ENCODE measurements around the gene RPAIN. TPM values are rescaled to one million over a fixed set of nuclear protein-coding genes. Genes with fewer than 3 reads are reported as not detected.

Gene RPAIN
- total and polyA plus RNA-seq, 2 of the 8 experiments (the other 6 are each of a cell fraction or from before 2014, with no cell fraction given) = 54.5 to 57.7 TPM

DNA sequence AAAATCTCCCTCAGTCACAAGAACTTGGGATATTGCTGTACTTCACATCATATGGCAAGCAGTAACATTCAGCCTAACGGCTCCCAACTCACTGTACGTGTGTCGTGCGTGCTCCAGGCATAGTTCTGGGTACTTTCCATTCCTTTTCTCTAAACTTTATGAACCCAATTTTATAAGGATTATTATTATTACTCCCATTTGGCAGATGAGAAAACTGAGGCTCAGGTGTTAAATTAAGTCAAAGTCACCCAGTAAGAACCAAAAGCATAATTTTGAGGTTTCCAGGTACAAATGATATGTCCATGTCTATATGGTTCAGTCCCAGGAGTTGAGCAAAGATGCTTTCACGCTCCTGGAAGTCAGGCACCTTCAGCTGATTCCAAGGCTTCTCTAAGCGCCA lies 23.7 kb downstream of the RPAIN start:
- Histone ChIP-seq H3K27me3 (replicated peaks in 1 of 4; ENCODE audit: control insufficient read depth in 3 of 4, extremely low read depth in 1 of 4, insufficient read depth in 3 of 4, low read length in 3 of 4) (no peaks in the 10 kb centered on the region), H3K9ac (replicated peaks in 1 of 4; ENCODE audit: extremely low read depth in 1 of 4, low read depth in 3 of 4, low read length in 3 of 4) (no peak overlapping the region), H2BK15ac (ENCODE audit: low read length) (no peak overlapping the region), H3K4me1 (replicated peaks in 1 of 4; ENCODE audit: control insufficient read depth in 3 of 4, insufficient read depth in 4 of 4, low read length in 3 of 4) (no peaks in the 10 kb centered on the region), H3K79me1 (ENCODE audit: low read depth, low read length) (peaks cover 9% of the 10 kb centered on the region), H3K36me3 (ENCODE audit: control insufficient read depth in 2 of 4, insufficient read depth in 4 of 4, low read length in 3 of 4) (peaks cover 12 to 51% (median 43%) of the 10 kb centered on the region in 4 experiments), H4K20me1 (replicated peaks in 1 of 2; ENCODE audit: control insufficient read depth in 1 of 2, insufficient read depth in 2 of 2, low read length in 2 of 2) (peaks cover 3 to 14% of the 10 kb centered on the region in 2 experiments), H2AFZ (ENCODE audit: low read length) (no peak overlapping the region), H3K23me2 (ENCODE audit: low read depth, low read length) (no peaks in the 10 kb centered on the region), H4K8ac (ENCODE audit: extremely low read depth, insufficient read depth, low read length) (no peak overlapping the region), H4K5ac (ENCODE audit: insufficient read length, low read depth, low read length) (no peak overlapping the region), H3K18ac (ENCODE audit: extremely low read depth, low read length) (no peak overlapping the region), H3K79me2 (ENCODE audit: control insufficient read depth in 1 of 2, insufficient read depth in 2 of 2, low read length in 2 of 2) (peaks cover 0 to 12% of the 10 kb centered on the region in 2 experiments; a peak in 2 of 4 replicates), H3K9me3 (ENCODE audit: insufficient read depth in 2 of 2, low read depth in 1 of 2, low read length in 1 of 2) (no peaks in the 10 kb centered on the region), H2BK20ac (ENCODE audit: low read length) (no peak overlapping the region), H3K4me3 (ENCODE audit: extremely low read depth in 1 of 4, insufficient read depth in 2 of 4, low read depth in 3 of 4, low read length in 4 of 4) (no peak overlapping the region), H3K27ac (ENCODE audit: low read depth, low read length) (no peak overlapping the region), H2AK5ac (ENCODE audit: low read depth, low read length) (no peak overlapping the region), H3K23ac (ENCODE audit: insufficient read length) (no peak overlapping the region), H2BK12ac (ENCODE audit: low read depth, low read length) (no peak overlapping the region), H3K4ac (replicated peaks; ENCODE audit: insufficient read length, low read depth, low read length) (no peak overlapping the region), H2BK5ac (ENCODE audit: low read depth, low read length) (no peak overlapping the region), H3K14ac (ENCODE audit: insufficient read length) (no peak overlapping the region), H4K91ac (replicated peaks; ENCODE audit: insufficient read length, low read length) (no peak overlapping the region), H3K4me2 (ENCODE audit: insufficient read depth in 1 of 2, low read depth in 2 of 2, low read length in 2 of 2) (no peak overlapping the region), H2BK120ac (replicated peaks; ENCODE audit: low read depth, low read length) (no peak overlapping the region), H3K56ac (replicated peaks; ENCODE audit: insufficient read length, low read depth, low read length) (no peak overlapping the region)
- DNase-seq (ENCODE audit: low read depth in 1 of 2, low spot score in 2 of 2) (no peak), FAIRE-seq (no peak)
- POLR2A ChIA-PET (ENCODE audit: partially characterized antibody) = interaction anchor here (2.8 to 21.2 kb wide), 2 partner anchors 15 to 19 kb away, joined by 9 to 228 read pairs; no protein-coding TSS in a partner anchor
- CTCF ChIA-PET (ENCODE audit: partially characterized antibody) = interaction anchor here (1.0 to 2.6 kb wide), 2 partner anchors 7 to 10 kb away, joined by 3 to 9 read pairs; no protein-coding TSS in a partner anchor
- WGBS, 2 experiments (ENCODE audit: extremely low coverage in 1 of 2, insufficient coverage in 1 of 2, insufficient read length in 1 of 2, insufficient replicate concordance in 2 of 2, low coverage in 1 of 2, low lambda C conversion rate in 2 of 2, missing lambda C conversion rate in 1 of 2) = 93% methylated on average over 6 of the region's 6 CpGs; no CpG with 5 or more reads in 1 of the 2 experiments
- TF ChIP-seq SAP30 (IDR thresholded peaks at IDR 0.05; ENCODE audit: insufficient read depth, insufficient replicate concordance, low read length) (no peak), TAF1 (IDR thresholded peaks at IDR 0.05; ENCODE audit: low read depth, low read length) (no peak), GABPA (IDR thresholded peaks at IDR 0.05; ENCODE audit: borderline replicate concordance, insufficient read depth, low read length) (no peak), JUN (IDR thresholded peaks at IDR 0.05; ENCODE audit: low read depth, low read length) (no peak), NRF1 (IDR thresholded peaks at IDR 0.05; ENCODE audit: low read depth, low read length) (no peak), SP4 (IDR thresholded peaks at IDR 0.05; ENCODE audit: low read length) (no peak), SRF (IDR thresholded peaks at IDR 0.05; ENCODE audit: low read depth, low read length) (no peak), SP1 (IDR thresholded peaks at IDR 0.05; ENCODE audit: low read depth, low read length) (no peak), CHD2 (IDR thresholded peaks at IDR 0.05; ENCODE audit: low read length) (no peak), BCL11A (IDR thresholded peaks at IDR 0.05; ENCODE audit: low read depth in 2 of 2, low read length in 2 of 2) (no peak), KDM5A (IDR thresholded peaks at IDR 0.05; ENCODE audit: low read length) (no peak)
- TF ChIP-seq, protein P1, sequence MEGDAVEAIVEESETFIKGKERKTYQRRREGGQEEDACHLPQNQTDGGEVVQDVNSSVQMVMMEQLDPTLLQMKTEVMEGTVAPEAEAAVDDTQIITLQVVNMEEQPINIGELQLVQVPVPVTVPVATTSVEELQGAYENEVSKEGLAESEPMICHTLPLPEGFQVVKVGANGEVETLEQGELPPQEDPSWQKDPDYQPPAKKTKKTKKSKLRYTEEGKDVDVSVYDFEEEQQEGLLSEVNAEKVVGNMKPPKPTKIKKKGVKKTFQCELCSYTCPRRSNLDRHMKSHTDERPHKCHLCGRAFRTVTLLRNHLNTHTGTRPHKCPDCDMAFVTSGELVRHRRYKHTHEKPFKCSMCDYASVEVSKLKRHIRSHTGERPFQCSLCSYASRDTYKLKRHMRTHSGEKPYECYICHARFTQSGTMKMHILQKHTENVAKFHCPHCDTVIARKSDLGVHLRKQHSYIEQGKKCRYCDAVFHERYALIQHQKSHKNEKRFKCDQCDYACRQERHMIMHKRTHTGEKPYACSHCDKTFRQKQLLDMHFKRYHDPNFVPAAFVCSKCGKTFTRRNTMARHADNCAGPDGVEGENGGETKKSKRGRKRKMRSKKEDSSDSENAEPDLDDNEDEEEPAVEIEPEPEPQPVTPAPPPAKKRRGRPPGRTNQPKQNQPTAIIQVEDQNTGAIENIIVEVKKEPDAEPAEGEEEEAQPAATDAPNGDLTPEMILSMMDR (IDR thresholded peaks at IDR 0.05; ENCODE audit: control extremely low read depth in 1 of 3, insufficient read depth in 1 of 3, low read depth in 1 of 3, low read length in 3 of 3) = no peak

Data from H1 (cell line).